Measurements from ENCODE around the gene LYPD5.

- TF ChIP-seq EZH2 (IDR thresholded peaks at IDR 0.05; ENCODE audit: borderline replicate concordance, insufficient read depth, low read length, poor library complexity, severe bottlenecking): no peak
- no peak for TF ChIP-seq CTCF (IDR thresholded peaks at IDR 0.05; ENCODE audit: poor library complexity, severe bottlenecking)
- no peak for TF ChIP-seq REST (IDR thresholded peaks at IDR 0.05; ENCODE audit: borderline replicate concordance)
- no peak for TF ChIP-seq POLR2AphosphoS5 (IDR thresholded peaks at IDR 0.05)
- no peak for TF ChIP-seq MXI1 (conservative IDR thresholded peaks at IDR 0.05; ENCODE audit: poor library complexity, severe bottlenecking)
- TF ChIP-seq EP300 (conservative IDR thresholded peaks at IDR 0.05; ENCODE audit: poor library complexity, severe bottlenecking): no peak
- no peak for TF ChIP-seq SMC3 (conservative IDR thresholded peaks at IDR 0.05; ENCODE audit: poor library complexity)
- TF ChIP-seq TAF1 (IDR thresholded peaks at IDR 0.05; ENCODE audit: low read depth): no peak
These were observed 46.6 kb upstream of the LYPD5 start for GRCh38 chr19:43848821-43849220.

Data from neural cell (in vitro differentiated cells).